ENCODE measurements around the gene ATP11A. TPM values are rescaled to one million over a fixed set of nuclear protein-coding genes. Genes with fewer than 3 reads are reported as not detected.

The ATP11A gene
- total RNA-seq, 1 experiment from 2014 or later, result 80.4 TPM

DNA sequence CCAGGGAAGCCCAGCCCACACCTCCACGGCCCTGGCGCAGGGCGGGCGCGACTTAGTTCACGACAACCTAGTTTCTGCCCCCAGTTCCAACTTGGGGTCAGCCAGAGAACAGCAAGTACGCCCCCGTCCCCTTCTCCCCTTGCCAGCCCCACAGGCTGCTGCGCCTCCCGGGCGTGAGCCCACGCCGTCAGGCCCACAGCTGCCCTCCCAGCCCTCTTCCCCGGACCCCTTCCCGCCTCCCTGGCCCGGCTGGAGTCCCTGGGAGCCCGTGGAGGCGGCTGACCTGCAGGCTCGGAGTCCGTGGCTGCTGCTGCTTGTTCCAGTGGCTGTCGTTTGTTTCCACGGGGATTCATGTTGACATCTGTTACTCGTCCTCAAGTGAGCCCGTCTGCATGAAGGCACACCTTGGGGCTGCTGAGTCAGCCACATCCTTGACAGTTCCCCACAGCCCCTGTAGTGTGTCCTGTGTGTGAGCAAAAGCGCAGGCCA is 86.0 kb downstream of the ATP11A start (continued):
- TF ChIP-seq, protein P1, sequence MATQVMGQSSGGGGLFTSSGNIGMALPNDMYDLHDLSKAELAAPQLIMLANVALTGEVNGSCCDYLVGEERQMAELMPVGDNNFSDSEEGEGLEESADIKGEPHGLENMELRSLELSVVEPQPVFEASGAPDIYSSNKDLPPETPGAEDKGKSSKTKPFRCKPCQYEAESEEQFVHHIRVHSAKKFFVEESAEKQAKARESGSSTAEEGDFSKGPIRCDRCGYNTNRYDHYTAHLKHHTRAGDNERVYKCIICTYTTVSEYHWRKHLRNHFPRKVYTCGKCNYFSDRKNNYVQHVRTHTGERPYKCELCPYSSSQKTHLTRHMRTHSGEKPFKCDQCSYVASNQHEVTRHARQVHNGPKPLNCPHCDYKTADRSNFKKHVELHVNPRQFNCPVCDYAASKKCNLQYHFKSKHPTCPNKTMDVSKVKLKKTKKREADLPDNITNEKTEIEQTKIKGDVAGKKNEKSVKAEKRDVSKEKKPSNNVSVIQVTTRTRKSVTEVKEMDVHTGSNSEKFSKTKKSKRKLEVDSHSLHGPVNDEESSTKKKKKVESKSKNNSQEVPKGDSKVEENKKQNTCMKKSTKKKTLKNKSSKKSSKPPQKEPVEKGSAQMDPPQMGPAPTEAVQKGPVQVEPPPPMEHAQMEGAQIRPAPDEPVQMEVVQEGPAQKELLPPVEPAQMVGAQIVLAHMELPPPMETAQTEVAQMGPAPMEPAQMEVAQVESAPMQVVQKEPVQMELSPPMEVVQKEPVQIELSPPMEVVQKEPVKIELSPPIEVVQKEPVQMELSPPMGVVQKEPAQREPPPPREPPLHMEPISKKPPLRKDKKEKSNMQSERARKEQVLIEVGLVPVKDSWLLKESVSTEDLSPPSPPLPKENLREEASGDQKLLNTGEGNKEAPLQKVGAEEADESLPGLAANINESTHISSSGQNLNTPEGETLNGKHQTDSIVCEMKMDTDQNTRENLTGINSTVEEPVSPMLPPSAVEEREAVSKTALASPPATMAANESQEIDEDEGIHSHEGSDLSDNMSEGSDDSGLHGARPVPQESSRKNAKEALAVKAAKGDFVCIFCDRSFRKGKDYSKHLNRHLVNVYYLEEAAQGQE (IDR thresholded peaks at IDR 0.05; ENCODE audit: low read depth), result no peak

DNA sequence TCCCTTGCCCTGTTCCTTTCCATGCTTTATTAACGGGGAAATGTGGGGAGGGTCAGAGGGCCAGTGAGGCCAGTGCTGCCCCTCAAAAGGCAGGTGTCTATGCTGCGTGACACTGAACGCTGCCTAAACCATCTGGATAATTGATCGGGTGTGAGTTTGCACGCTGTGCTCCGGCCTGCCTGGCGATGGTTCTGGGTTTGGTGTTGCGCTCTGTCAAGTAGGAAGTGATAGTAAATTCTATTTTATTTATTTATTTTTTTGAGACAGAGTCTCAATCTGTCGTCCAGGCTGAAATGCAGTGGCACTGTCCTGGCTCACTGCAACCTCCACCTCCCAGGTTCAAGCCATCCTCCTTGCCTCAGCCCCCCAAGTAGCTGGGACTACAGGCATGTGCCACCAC is 86.5 kb downstream of the ATP11A start:
- no peak for TF ChIP-seq CEBPB (IDR thresholded peaks at IDR 0.05; ENCODE audit: low read depth)
- TF ChIP-seq FOSL1 (IDR thresholded peaks at IDR 0.05; ENCODE audit: low read depth), result no peak
- TF ChIP-seq EZH2phosphoT487 (IDR thresholded peaks at IDR 0.05; ENCODE audit: borderline replicate concordance), result no peak
- no peak for TF ChIP-seq SIN3A (IDR thresholded peaks at IDR 0.05; ENCODE audit: low read depth)
- TF ChIP-seq POLR2A (IDR thresholded peaks at IDR 0.05; ENCODE audit: borderline replicate concordance, extremely low read depth, insufficient read depth, insufficient read length), result no peak
- TF ChIP-seq TCF7L2 (IDR thresholded peaks at IDR 0.05; ENCODE audit: borderline replicate concordance, extremely low read depth, insufficient read depth, insufficient read length), result no peak
- TF ChIP-seq, protein P1 (IDR thresholded peaks at IDR 0.05; ENCODE audit: low read depth), result no peak
- TF ChIP-seq, protein P2, sequence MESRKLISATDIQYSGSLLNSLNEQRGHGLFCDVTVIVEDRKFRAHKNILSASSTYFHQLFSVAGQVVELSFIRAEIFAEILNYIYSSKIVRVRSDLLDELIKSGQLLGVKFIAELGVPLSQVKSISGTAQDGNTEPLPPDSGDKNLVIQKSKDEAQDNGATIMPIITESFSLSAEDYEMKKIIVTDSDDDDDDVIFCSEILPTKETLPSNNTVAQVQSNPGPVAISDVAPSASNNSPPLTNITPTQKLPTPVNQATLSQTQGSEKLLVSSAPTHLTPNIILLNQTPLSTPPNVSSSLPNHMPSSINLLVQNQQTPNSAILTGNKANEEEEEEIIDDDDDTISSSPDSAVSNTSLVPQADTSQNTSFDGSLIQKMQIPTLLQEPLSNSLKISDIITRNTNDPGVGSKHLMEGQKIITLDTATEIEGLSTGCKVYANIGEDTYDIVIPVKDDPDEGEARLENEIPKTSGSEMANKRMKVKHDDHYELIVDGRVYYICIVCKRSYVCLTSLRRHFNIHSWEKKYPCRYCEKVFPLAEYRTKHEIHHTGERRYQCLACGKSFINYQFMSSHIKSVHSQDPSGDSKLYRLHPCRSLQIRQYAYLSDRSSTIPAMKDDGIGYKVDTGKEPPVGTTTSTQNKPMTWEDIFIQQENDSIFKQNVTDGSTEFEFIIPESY (IDR thresholded peaks at IDR 0.05; ENCODE audit: extremely low read depth, insufficient replicate concordance, low read length), result no peak
- no peak for TF ChIP-seq SP1 (IDR thresholded peaks at IDR 0.05; ENCODE audit: low read depth)
- no peak for TF ChIP-seq ZFX (IDR thresholded peaks at IDR 0.05)
- TF ChIP-seq, protein P3, sequence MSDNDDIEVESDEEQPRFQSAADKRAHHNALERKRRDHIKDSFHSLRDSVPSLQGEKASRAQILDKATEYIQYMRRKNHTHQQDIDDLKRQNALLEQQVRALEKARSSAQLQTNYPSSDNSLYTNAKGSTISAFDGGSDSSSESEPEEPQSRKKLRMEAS (IDR thresholded peaks at IDR 0.05), result no peak
- TF ChIP-seq ELF1 (IDR thresholded peaks at IDR 0.05; ENCODE audit: borderline replicate concordance, low read depth), result no peak
- TF ChIP-seq POLR2AphosphoS5 (IDR thresholded peaks at IDR 0.05; ENCODE audit: low read depth, low read length), result no peak
- Histone ChIP-seq H3K36me3 (ENCODE audit: control insufficient read depth in 1 of 2, insufficient read depth in 2 of 2, low read length in 2 of 2) (no peaks in the 10 kb centered on the region), H3K9me2 (ENCODE audit: insufficient read depth) (no peaks in the 10 kb centered on the region), H3K79me2 (ENCODE audit: insufficient read depth, low read length) (0 out of 2 replicates have a peak, but pooled peaks cover 11% of the 10 kb centered on the region), H3K9me3 (ENCODE audit: control insufficient read depth in 1 of 2, insufficient read depth in 1 of 2, low read depth in 1 of 2, low read length in 2 of 2) (no peaks in the 10 kb centered on the region), H3K27me3 (ENCODE audit: insufficient read depth, low read length) (no peaks in the 10 kb centered on the region), H3K9ac (ENCODE audit: low read length) (no peak overlapping the region), H3K27ac (ENCODE audit: low read depth, low read length) (no peak overlapping the region), H3K4me3 (replicated peaks in 1 of 2; ENCODE audit: low read depth in 1 of 2, low read length in 2 of 2) (no peak overlapping the region), H3K4me2 (ENCODE audit: low read length) (no peak overlapping the region), H4K20me1 (ENCODE audit: insufficient read depth) (no peaks in the 10 kb centered on the region), H2AFZ (ENCODE audit: low read depth, low read length, poor library complexity, severe bottlenecking) (no peak overlapping the region), H3K4me1 (ENCODE audit: control insufficient read depth in 1 of 2, insufficient read depth in 2 of 2, low read length in 2 of 2) (peaks cover 0 to 7% of the 10 kb centered on the region in 2 experiments; a peak in 1 of 4 replicates)
- CTCF ChIA-PET, result no interaction called here
- DNase-seq (ENCODE audit: low read depth, low spot score), result no peak
- RAD21 ChIA-PET (ENCODE audit: low non-redundant PET in 1 of 2, low total read pairs in 2 of 2, uncharacterized antibody in 2 of 2, unreplicated experiment in 2 of 2), result no interaction called here
- no peak for ATAC-seq
- POLR2A ChIA-PET, result no interaction called here
- BruUV-seq (replicated peaks), result no TSS peak
- intact Hi-C loops (cut with micrococcal nuclease), result no loop called here

Data from HCT116 (cell line).